Thoracic aorta (tissue), 2 donors: ENCODE measurements around the gene DCUN1D2. TPM values are rescaled to one million over a fixed set of nuclear protein-coding genes. Genes with fewer than 3 reads are reported as not detected.

Experiments used
- ATAC-seq: fragments of 150-250 bp; one replicate; pipeline ENCODE4 v1.8.0; 2017; ENCODE audit warnings: low read depth; ENCODE audit not compliant: insufficient number of reproducible peaks, low FRiP score
- DNase-seq: peaks from one replicate; pipeline ENCODE4 v3.0.0-alpha.2; 2020; ENCODE audit warnings: low spot score
- H3K27ac ChIP-seq, 2 donors: fragments of 200-600 bp; sonication (generic); 1 replicate in 1 of 2; 2 replicates in 1 of 2; pipeline ENCODE4 v1.5.1; 2016; ENCODE audit warnings: mild to moderate bottlenecking in 2 of 2, moderate library complexity in 2 of 2
- H3K27me3 ChIP-seq: fragments of 200-600 bp; sonication (generic); replicated peaks from 2 replicates; pipeline ENCODE4 v1.6.0; 2016; ENCODE audit warnings: mild to moderate bottlenecking; ENCODE audit not compliant: insufficient read depth
- H3K36me3 ChIP-seq: fragments of 200-600 bp; sonication (generic); one replicate; pipeline ENCODE4 v1.5.1; 2016
- H3K4me1 ChIP-seq, 2 donors: fragments of 200-600 bp; sonication (generic); 1 replicate in 1 of 2; 2 replicates in 1 of 2; pipeline versions ENCODE4 v1.5.1 to v1.6.0; 2016; ENCODE audit warnings: low read depth in 2 of 2, mild to moderate bottlenecking in 1 of 2; ENCODE audit not compliant: control insufficient read depth in 1 of 2
- H3K4me3 ChIP-seq: fragments of 200-600 bp; sonication (generic); 2 replicates; pipeline ENCODE4 v1.5.1; 2016; ENCODE audit warnings: mild to moderate bottlenecking
- H3K9me3 ChIP-seq: fragments of 200-600 bp; sonication (generic); 2 replicates; pipeline ENCODE4 v1.5.1; 2016
- CTCF ChIP-seq: fragments of 200-600 bp; sonication (generic); IDR thresholded peaks from one replicate; pipeline ENCODE4 v1.5.1; 2019; ENCODE audit warnings: antibody characterized with exemption
- total RNA-seq, 2 donors: library from RNA; depleted of rRNA; stranded (reverse); fragments of >200 nt; gene quantifications; one replicate each; pipeline versions ENCODE4 v1.1.0 to v1.2.3, GENCODE V29; 2016

Gene DCUN1D2
- total RNA-seq, 2 donors from 2014 or later: 7.3 to 29.8 TPM

DNA sequence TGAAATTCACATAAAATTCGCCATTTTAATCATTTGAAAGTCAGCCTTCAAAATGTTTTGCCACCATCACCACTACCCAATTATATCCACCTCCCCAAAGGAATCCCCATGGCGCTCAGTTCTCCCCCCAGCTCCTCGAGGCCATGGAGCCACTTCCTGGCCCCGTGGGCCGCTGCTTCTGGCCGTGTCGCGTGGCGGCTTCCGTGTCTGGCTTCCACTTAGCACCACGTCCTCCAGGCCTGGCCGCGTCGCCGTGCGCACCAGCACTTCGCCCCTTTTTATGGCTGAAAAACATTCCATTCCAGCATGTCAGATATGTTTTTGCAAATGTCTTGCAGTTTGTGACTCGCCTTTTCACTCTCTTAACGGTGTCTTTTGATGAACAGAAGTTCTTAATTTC, 46.7 kb upstream of the DCUN1D2 start:
- H3K27me3 ChIP-seq: no peaks in the 10 kb centered on the region
- H3K9me3 ChIP-seq: no peaks in the 10 kb centered on the region
- peaks cover 6% of the 10 kb centered on the region for H3K36me3 ChIP-seq
- ATAC-seq (no peak), DNase-seq (no peak)
- TF ChIP-seq CTCF: no peak
- H3K4me3 ChIP-seq: no peak overlapping the region
- H3K4me1 ChIP-seq: peaks cover 0 to 4% of the 10 kb centered on the region in 2 donors
- H3K27ac ChIP-seq: no peak overlapping the region

- Histone ChIP-seq H3K4me1 (peaks cover 0 to 10% of the 10 kb centered on the region in 2 donors), H3K27me3 (no peaks in the 10 kb centered on the region), H3K9me3 (no peaks in the 10 kb centered on the region), H3K27ac (no peak overlapping the region), H3K4me3 (no peak overlapping the region), H3K36me3 (peaks cover 11% of the 10 kb centered on the region)
- ATAC-seq (no peak), DNase-seq (no peak)
- TF ChIP-seq CTCF: no peak
These were observed 46.1 kb upstream of the DCUN1D2 start for GRCh38 chr13:113536461-113537110.

GRCh38 chr13:113535381-113535781, 44.9 kb upstream of the DCUN1D2 start:
- no peaks in the 10 kb centered on the region for H3K27me3 ChIP-seq
- H3K4me3 ChIP-seq: no peak overlapping the region
- peaks cover 0 to 10% of the 10 kb centered on the region in 2 donors for H3K4me1 ChIP-seq
- no peak for ATAC-seq
- H3K9me3 ChIP-seq: no peaks in the 10 kb centered on the region
- H3K27ac ChIP-seq: no peak overlapping the region
- no peak for TF ChIP-seq CTCF
- no peak for DNase-seq
- peaks cover 22% of the 10 kb centered on the region for H3K36me3 ChIP-seq

- H3K4me1 ChIP-seq: peaks cover 0 to 10% of the 10 kb centered on the region in 2 donors
- peaks cover 28% of the 10 kb centered on the region for H3K36me3 ChIP-seq
- no peaks in the 10 kb centered on the region for H3K9me3 ChIP-seq
- no peak for ATAC-seq
- TF ChIP-seq CTCF: no peak
- no peaks in the 10 kb centered on the region for H3K27me3 ChIP-seq
- no peak for DNase-seq
- H3K4me3 ChIP-seq: no peak overlapping the region
- no peak overlapping the region for H3K27ac ChIP-seq
These were observed 43.8 kb upstream of the DCUN1D2 start for GRCh38 chr13:113534236-113534860.

DNA sequence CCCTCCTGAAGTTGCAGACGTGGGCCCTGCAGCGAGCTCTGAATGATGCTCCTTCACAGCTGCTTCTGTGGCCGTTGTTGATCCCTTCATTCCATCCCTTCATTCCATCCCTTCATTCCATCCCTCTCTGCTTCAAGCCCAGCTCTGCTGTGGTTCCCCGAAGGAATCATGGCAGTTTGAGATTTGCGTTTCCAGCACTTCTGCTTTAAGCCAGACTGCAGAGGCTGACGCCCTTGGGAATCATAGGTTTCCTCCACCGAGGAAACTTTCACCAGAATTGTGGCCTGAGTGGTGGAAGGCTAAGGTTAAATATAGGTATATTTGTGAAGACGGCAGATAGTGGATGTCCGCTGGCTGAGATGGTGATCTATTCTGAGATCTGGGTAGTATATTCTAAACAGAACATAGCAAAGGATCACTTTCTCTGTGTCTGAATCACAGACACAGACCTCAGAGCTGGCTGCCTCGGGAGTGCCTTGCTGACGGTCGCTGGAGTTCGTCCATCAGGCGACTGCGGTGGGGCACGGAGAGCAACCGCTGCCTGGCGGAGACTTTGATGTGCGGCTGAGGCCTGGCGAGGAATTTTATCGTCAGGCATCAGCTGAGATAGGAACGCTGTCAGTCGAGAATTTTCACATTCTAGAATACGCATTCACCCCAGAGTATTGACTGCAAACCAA, 42.8 kb upstream of the DCUN1D2 start:
- ATAC-seq: no peak
- TF ChIP-seq CTCF: no peak
- Histone ChIP-seq H3K9me3 (no peaks in the 10 kb centered on the region), H3K4me1 (peaks cover 0 to 10% of the 10 kb centered on the region in 2 donors), H3K4me3 (no peak overlapping the region), H3K27me3 (no peaks in the 10 kb centered on the region), H3K27ac (peak overlapping the region in 1 of 2 donors; percentile 32), H3K36me3 (peaks cover 34% of the 10 kb centered on the region)
- no peak for DNase-seq
